HFF-Myc (cell line): ENCODE measurements around the gene MMP11.

Experiments
- DNase-seq: peaks from one replicate; pipeline ENCODE4 v3.0.0-alpha.2; 2011; ENCODE audit warnings: low read depth; ENCODE audit errors: extremely low read depth
- H3K4me3 ChIP-seq: replicated peaks from 2 replicates; pipeline ENCODE4 v1.5.1; 2011; ENCODE audit warnings: low read depth, mild to moderate bottlenecking, control low read depth, low read length
- CTCF ChIP-seq: IDR thresholded peaks from 2 replicates; pipeline ENCODE4 v1.5.1; 2012; ENCODE audit warnings: mild to moderate bottlenecking, low read depth, low read length, control low read depth; ENCODE audit errors: missing control alignments

Gene MMP11

GRCh38 chr22:23744485-23744884 lies 28.2 kb upstream of the MMP11 start:
- no peak for TF ChIP-seq CTCF
- DNase-seq = no peak
- no peak overlapping the region for H3K4me3 ChIP-seq

DNA sequence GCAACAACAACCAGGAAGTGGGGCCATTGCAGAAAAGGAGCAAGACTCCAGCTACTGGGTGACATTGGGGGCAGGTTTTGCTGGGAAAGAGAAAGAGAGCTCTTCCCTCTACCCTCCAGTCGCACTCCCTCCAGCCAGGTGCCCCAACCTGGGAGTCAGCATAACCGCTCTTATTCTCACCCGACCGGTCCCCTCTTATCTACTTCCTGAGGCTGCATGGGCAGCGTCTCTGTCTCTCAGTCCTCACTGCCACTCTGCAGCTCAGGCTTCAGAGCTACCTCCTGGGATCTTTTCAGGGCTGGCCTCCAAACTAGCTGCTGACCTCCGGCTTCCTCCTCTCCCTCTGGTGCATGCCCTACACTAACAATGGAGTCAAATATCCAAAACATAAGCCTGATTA lies 26.9 kb upstream of the MMP11 start:
- TF ChIP-seq CTCF = no peak
- no peak overlapping the region for H3K4me3 ChIP-seq

DNA sequence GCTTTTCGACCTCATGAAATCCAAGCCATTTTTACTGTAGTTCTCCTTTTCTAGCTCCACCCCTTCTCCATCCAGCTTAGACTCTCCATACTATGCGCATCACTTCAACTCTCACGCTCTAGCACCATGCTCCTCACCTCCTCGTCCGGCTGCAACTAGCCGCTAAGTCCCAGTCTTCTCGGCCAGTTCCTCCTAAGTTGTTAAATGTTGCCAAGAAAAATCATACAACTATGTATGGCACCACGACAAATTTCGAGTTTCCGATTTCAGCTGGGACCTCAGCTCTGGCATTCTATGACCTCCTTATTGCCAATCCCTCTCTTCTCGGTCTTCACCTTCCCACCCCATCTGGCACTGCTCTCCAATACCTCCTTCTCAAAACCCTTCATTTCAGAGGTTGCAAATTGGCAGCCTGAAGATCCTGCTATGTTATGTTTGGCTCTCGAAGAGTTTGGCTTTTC lies 22.8 kb upstream of the MMP11 start:
- no peak for TF ChIP-seq CTCF
- H3K4me3 ChIP-seq = peak overlapping the region; percentile 90
- DNase-seq = no peak

More for the DNA sequence above, 26.9 kb upstream of the MMP11 start:
- DNase-seq = no peak

DNA sequence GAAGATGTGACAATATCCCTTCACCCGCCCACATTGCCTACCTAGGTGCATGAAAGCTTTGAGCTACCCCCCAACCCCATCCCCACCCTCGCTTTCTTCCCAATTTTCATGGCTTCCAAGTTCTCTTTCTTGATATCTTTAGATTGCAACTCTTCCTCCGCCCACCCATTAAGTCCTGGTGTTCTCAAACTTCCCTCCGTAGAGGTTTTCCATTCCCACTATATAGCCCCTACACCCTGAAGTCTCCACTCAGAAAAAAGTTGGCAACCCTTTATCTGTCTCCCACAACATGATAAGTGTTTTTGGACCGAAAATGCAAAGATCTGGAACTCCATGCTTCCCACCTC lies 22.3 kb upstream of the MMP11 start:
- DNase-seq = no peak
- no peak for TF ChIP-seq CTCF
- H3K4me3 ChIP-seq = peak overlapping the region; percentile 90

- H3K4me3 ChIP-seq = peak within 1 kb of the TSS; percentile 90
- TF ChIP-seq CTCF = peak; percentile 9
- DNase-seq = no peak
Measured at GRCh38 chr22:23750714-23751440, 21.8 kb upstream of the MMP11 start, which contains the start of gene ZNF70. Gene ZNF70 (minus strand): TSS chr22:23751112. CDS start chr22:23745140, 5,972 bp downstream.

GRCh38 chr22:23751441-23751996 lies 21.1 kb upstream of the MMP11 start:
- no peak for DNase-seq
- TF ChIP-seq CTCF = no peak
- H3K4me3 ChIP-seq = peak overlapping the region; percentile 90
